ENCODE measurements around the gene PCDHGA11.
"Not testable (repeated sequence)": the region's sequence is repeated elsewhere in the genome, so short reads cannot be mapped to it uniquely, and the experiment has no call there.

Gene PCDHGA11

GRCh38 chr5:141398608-141399007, 22.2 kb upstream of the PCDHGA11 start:
- in situ Hi-C loops (cut with MboI; ENCODE audit: low sequenced_read_pairs) = no loop called here

GRCh38 chr5:141399555-141400258, 21.1 kb upstream of the PCDHGA11 start:
- in situ Hi-C loops (cut with MboI; ENCODE audit: low sequenced_read_pairs) = no loop called here

GRCh38 chr5:141402553-141403243, 18.2 kb upstream of the PCDHGA11 start, which contains the start of gene PCDHGA9:
PCDHGA9 (plus strand) TSS chr5:141402778; CDS start chr5:141402953, 175 bp downstream.
- in situ Hi-C loops (cut with MboI; ENCODE audit: low sequenced_read_pairs) = no loop called here

- in situ Hi-C loops (cut with MboI; ENCODE audit: low sequenced_read_pairs) = no loop called here
These were observed 17.5 kb upstream of the PCDHGA11 start for GRCh38 chr5:141403387-141403786.

- in situ Hi-C loops (cut with MboI; ENCODE audit: low sequenced_read_pairs) = not testable (repeated sequence)
These were observed 12.9 kb upstream of the PCDHGA11 start, which contains the start of gene PCDHGB6 for GRCh38 chr5:141407790-141408505. PCDHGB6 (plus strand) TSS chr5:141408021; CDS start chr5:141408203, 182 bp downstream.

GRCh38 chr5:141409598-141410306, 11.1 kb upstream of the PCDHGA11 start:
- in situ Hi-C loops (cut with MboI; ENCODE audit: low sequenced_read_pairs) = no loop called here

- in situ Hi-C loops (cut with MboI; ENCODE audit: low sequenced_read_pairs) = no loop called here
These were observed 9.3 kb upstream of the PCDHGA11 start for GRCh38 chr5:141411575-141411974.

- in situ Hi-C loops (cut with MboI; ENCODE audit: low sequenced_read_pairs) = no loop called here
These were observed 7.9 kb upstream of the PCDHGA11 start, which contains the start of gene PCDHGA10 for GRCh38 chr5:141412854-141413539. PCDHGA10 (plus strand) TSS chr5:141412987; CDS start chr5:141413176, 189 bp downstream.

GRCh38 chr5:141413540-141414069, 7.2 kb upstream of the PCDHGA11 start:
- in situ Hi-C loops (cut with MboI; ENCODE audit: low sequenced_read_pairs) = no loop called here

GRCh38 chr5:141414548-141415274, 6.1 kb upstream of the PCDHGA11 start:
- in situ Hi-C loops (cut with MboI; ENCODE audit: low sequenced_read_pairs) = not testable (repeated sequence)

- in situ Hi-C loops (cut with MboI; ENCODE audit: low sequenced_read_pairs) = not testable (repeated sequence)
These were observed 5.6 kb upstream of the PCDHGA11 start for GRCh38 chr5:141415275-141415618.

- in situ Hi-C loops (cut with MboI; ENCODE audit: low sequenced_read_pairs) = not testable (repeated sequence)
These were observed 3.2 kb upstream of the PCDHGA11 start, which contains the start of gene PCDHGB7 for GRCh38 chr5:141417494-141418172. PCDHGB7 (plus strand) TSS chr5:141417677; CDS start chr5:141417860, 183 bp downstream.

GRCh38 chr5:141419074-141419880, 1.6 kb upstream of the PCDHGA11 start:
- in situ Hi-C loops (cut with MboI; ENCODE audit: low sequenced_read_pairs) = no loop called here

GRCh38 chr5:141421489-141421855, 621 bp downstream of the PCDHGA11 start:
- in situ Hi-C loops (cut with MboI; ENCODE audit: low sequenced_read_pairs) = no loop called here

- in situ Hi-C loops (cut with MboI; ENCODE audit: low sequenced_read_pairs) = no loop called here
These were observed 2.0 kb downstream of the PCDHGA11 start for GRCh38 chr5:141422742-141423291.

- in situ Hi-C loops (cut with MboI; ENCODE audit: low sequenced_read_pairs) = no loop called here
These were observed 7.1 kb downstream of the PCDHGA11 start for GRCh38 chr5:141427783-141428426.

Data from HL-60/S4 treated with retinoic acid at 250 ng/mL for 4 days and 3 days (cell line).